Activated gamma-delta T cell treated with anti-CD3 and anti-CD28 coated beads, Interleukin-2, amount 50 U/mL, for 16 hours (primary cell): ENCODE results near the gene IFNW1.
"Not testable (repeated sequence)": the region's sequence is repeated elsewhere in the genome, so short reads cannot be mapped to it uniquely, and the experiment has no call there.

ENCODE experiments used
- DNase-seq: peaks from one replicate; pipeline ENCODE4 v3.0.0-alpha.2; 2020; ENCODE audit warnings: low read depth

The IFNW1 gene

DNA sequence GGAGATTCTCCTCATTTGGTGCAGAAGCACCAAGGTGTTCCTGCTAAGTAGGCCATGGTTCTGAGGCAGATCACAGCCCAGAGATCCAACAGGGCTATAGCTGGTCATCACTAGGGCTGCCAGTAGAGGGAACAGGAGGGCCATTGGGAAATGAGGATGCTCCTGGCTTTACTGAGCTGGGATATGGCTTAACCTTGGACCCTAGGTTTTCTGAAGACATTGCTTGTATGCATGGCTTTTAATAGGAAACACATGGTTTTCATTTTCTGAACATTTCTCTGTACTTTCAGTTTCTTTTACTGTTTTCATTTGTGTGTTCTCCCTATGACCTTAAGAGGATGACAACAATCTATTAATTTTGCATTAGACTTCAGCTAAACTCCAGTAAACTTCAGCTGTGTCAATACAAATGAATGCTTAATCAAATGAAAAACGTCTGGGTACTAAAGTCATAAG, at the start of gene IFNW1:
TSS of gene IFNW1 (minus strand) at position 406 of the 456 bp plus-strand sequence. CDS start at position 144, 262 bp downstream.
- DNase-seq, result no peak

- DNase-seq, result not testable (repeated sequence)
Observed at GRCh38 chr9:21187487-21187886, 45.9 kb upstream of the IFNW1 start, which contains the start of gene IFNA4. Gene IFNA4 (minus strand): TSS chr9:21187587. CDS start chr9:21187531, 56 bp downstream.

GRCh38 chr9:21182810-21183736, 41.4 kb upstream of the IFNW1 start:
- DNase-seq, result not testable (repeated sequence)

DNA sequence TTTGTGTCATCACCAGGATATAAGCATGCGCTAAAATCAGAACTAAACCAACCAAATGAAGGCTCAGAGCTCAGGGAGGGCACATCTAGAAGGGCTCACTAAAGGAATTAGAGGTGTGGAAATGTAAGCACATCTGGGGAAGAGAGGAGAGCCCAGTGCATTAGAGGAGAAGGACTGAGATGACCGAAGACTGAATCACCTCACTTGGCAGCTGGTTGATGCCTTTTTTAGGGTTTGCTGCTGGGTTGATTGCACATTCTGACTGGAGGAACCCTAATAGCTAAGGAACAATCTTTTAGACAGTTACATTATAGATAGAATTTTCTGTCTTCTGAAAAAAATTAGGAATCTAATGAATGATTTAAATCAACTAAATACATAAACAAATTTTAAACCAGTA, 33.0 kb upstream of the IFNW1 start:
- no peak for DNase-seq

DNA sequence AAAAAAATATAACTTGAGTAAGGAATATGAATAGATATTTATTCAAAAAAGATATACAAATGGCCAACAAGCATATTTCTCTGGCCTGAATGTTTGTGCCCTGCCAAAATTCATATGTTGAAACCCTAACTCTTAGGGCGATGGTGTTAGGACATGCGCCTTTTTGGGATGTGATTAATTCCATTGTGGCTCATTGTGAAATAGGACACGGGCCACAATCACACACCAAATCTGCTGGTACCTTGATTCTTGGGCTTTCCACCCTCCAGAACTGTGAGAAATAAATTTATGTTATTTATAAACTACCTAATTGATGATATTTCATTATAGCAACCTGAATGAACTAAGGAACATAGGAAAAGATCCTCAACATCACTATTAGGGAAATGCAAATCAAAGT, 30.5 kb upstream of the IFNW1 start:
- no peak for DNase-seq

DNA sequence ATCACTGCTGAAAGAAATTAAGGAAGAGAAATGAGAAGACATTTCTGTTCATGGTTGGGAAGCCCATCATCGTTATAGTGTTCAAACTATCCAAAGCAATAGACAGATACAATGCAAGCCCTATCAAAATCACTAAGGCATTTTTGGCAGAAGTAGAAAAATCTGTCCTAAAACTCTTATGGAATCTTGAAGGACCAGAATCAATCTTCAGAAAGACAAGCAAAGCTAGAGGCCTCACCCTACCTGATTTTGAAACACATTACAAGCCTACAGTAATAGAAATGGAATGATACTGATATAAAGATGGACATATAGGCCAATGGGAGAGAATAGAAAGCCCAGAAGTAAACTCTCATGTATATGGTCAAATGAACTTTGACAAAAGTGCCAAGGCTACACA, 29.7 kb upstream of the IFNW1 start:
- DNase-seq, result no peak

DNA sequence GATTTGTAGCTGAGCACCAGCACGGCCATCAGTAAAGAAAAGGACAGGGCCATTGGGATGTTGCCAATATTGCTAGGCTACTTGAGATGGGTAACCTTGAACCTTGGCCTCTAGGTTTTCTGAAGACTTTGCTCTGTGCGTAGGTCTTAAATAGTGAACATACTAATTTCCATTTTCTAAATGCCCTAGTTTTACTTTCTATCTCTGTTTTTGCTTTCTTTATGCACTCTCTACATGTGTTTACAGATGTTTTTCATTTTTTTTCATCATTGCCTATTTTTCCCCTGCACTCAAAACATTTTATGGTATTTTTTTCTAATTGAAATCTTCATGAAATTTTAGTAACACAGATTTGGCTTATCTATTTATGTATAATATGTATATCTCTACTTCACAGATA, 24.9 kb upstream of the IFNW1 start, which contains the start of gene IFNA21:
TSS of gene IFNA21 (minus strand) at position 101 of the 400 bp plus-strand sequence. CDS start at position 53, 48 bp downstream.
- not testable (repeated sequence) for DNase-seq

DNA sequence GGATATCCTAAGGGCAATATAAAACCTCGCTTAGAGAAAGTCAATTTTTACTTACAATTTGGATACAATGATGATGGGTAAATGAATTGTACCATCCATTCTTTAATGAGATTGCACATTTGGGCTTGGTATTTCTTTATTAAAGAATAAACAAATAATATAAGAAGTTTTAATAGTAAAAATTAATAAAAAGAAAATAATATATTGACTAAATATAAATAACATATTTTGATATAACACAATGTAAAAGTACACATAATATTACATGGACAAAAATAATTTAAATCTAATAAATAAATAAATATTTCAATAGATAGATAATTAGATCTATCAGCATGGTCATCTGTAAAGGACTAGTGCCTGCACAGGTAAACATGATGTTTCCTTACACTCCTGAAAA, 23.9 kb upstream of the IFNW1 start:
- DNase-seq, result no peak

- no peak for DNase-seq
Observed at GRCh38 chr9:21160178-21160577, 18.5 kb upstream of the IFNW1 start.

- DNase-seq, result no peak
Observed at GRCh38 chr9:21155501-21155900, 13.9 kb upstream of the IFNW1 start.

GRCh38 chr9:21154018-21154608, 12.5 kb upstream of the IFNW1 start:
- no peak for DNase-seq

DNA sequence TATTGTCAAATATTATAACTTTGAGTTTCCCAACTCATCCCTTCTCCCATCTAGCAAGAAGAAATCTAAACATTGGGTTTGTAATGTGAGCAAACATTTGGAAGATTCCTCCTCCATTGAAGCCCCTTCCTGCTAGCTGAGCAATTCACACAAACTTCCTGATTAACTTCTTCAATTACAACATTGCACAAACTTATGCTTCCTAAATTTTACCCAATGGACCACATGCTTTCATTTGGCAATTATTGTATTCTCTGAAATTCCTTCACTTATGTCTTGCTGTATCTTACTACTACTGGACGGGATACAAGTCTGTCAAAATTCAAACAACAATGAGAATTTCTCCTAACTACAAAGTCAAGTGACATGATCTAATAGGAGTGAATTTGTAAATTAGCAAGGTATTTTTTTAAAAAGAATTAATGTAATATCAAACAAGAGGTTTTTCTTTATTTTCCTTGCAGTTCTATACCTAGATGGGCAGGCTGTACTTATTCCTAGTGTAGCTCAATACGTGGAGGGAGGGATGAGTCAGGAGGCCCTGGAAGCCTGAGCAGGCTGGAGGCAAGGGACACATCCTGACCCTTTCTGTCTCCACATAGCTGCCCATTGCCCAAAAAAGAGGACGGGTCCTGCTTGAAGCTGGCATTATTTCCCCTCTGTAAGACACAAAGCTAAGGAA, 11.8 kb upstream of the IFNW1 start:
- no peak for DNase-seq

- DNase-seq, result no peak
Observed at GRCh38 chr9:21144603-21145002, 3.0 kb upstream of the IFNW1 start.

DNA sequence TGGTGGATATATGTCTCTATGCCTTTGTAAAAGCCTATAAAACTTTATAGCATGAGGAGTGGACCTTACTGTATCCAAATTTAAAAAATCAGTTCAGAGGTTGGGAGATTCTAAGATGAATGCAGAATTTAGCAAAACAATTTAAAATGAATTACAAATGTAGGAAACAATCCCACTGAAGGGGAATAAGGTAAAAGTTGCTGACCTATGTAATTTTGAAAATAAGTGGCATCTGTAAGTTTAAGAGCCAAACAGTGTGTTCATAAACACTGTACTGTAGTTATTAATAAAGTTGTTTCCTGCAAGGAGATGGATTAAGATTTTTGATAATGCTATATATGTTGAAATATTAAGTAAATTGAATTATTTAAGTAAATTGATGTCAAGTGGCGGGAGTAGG, 4.6 kb downstream of the IFNW1 start:
- DNase-seq, result no peak

DNA sequence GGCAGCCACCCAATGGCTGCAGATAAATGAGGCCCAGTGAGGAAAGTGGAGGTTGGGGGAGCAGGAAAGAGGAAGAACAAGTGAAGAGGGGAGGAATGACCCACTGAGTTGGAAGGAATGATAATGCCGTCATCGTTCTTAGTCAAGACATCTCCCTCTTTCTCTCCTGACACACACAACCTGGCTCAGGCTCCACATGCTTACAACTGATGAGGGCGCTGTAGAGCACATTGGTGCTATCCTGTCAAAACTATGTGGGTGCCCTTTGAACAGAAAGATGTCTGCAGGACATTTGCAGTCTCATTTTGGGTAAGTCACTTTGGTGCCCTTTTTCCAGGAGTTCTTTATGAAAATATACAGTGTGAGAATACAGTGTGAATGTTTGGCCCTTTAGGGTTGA, 5.9 kb downstream of the IFNW1 start:
- no peak for DNase-seq

DNA sequence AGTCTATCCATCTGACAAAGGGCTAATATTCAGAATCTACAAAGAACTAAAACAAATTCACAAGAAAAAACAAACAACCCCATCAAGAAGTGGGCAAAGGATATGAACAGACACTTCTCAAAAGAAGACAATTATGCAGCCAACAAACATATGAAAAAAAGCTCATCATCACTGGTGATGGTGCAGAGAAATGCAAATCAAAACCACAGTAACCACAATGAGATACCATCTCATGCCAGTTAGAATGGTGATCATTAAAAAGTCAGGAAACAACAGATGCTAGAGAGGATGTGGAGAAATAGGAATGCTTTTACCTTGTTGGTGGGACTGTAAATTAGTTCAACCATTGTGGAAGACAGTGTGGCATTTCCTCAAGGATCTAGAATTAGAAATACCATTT, 13.4 kb downstream of the IFNW1 start:
- not testable (repeated sequence) for DNase-seq

DNA sequence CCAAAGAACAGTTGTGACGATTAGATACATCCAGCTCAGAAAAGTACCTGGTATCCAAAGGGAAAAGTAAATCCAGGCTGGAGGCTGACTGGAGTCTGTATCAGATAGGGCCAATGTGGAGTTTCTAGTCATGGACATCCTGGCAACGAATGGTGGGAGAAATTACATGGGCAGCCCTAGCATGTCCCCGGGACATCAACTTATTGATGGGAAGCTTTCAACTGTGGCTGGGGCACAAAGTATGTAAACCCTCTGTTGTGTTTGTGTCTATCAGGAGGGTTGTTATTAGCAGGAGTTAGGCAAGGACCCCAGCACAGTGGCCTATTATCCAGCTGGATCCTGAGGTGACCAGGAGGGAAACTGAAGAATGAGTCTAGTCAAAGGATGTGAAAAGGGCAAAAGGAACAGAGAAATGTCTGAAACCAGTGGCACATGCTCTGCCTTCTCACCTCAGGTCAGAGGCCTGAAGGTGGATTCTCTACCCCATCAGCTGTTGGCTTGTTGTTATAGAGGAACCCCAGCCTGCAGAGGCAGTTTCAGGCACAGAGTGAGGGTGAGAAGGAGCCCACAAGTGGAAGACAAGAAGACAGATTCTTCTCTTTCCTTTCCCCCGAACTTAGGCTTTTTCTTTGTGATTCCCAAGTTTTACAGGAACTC, 19.9 kb downstream of the IFNW1 start:
- no peak for DNase-seq

- DNase-seq, result no peak
Observed at GRCh38 chr9:21121079-21121478, 20.6 kb downstream of the IFNW1 start.

DNA sequence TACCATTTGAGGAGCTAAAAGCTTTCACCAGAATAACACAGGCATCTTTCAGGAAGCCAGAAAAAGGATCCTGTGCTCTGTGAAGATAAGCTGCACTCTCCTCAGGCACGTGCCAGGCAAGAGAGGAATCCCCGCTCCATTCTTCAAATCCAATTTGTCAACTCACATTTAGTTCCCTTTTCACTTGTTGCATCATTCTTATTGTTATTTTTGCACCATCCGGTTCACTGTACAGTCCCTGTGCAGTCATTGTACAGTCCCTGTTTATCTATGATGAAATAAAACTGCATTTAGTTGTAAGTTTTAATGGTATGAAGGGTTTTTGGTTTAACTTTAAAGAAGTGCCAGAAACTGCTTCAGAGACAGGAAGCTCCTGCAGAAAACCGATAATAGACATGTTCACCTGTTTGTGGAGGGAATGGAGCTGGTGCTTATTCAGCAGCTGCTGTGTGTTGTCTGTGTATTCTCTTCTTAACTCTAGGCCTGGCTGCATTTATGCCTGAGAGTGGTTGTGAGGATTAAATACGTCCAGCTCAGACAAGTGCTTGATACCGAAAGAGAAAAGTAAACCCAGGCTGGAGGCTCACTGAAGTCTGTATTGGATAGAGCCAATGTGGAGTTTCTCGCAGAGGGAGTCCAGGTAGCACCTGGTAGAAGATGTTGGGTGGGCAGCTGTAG, 22.4 kb downstream of the IFNW1 start:
- DNase-seq, result no peak

DNA sequence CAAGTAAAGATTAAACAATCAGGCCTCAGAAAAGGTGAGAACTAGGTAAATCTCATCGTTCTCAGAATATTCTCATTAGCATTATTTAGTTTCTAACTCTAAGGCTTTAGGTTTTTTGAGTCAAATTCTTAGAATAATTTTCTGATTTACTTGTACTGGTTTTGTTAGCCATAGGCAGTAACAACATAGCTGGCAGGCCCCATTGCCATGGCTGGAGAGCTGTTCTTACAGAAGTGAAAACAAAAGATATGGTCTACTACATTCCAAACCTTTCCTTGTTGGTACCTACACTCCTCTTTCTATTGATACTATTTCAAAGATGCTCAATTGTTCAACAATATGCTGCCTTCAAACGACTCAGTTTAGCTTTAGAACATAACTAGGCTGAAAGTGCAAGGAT, 27.3 kb downstream of the IFNW1 start:
- no peak for DNase-seq
